ENCODE measurements around the gene NFIB. TPM values are rescaled to one million over a fixed set of nuclear protein-coding genes. Genes with fewer than 3 reads are reported as not detected.

NFIB gene
- total RNA-seq, 2 donors from 2014 or later: 74.4 to 80.1 TPM

GRCh38 chr9:14119694-14120514 lies 194.0 kb downstream of the NFIB start:
- Histone ChIP-seq H3K4me3 (no peak overlapping the region), H3K36me3 (peaks cover 48% of the 10 kb centered on the region), H3K4me1 (no peaks in the 10 kb centered on the region), H3K27ac (no peak overlapping the region), H3K27me3 (no peaks in the 10 kb centered on the region), H3K9me3 (no peaks in the 10 kb centered on the region)
- TF ChIP-seq CTCF (IDR thresholded peaks at IDR 0.05): no peak
- no peak for DNase-seq (ENCODE audit: low spot score)

- H3K27me3 ChIP-seq: no peaks in the 10 kb centered on the region
- no peaks in the 10 kb centered on the region for H3K9me3 ChIP-seq
- TF ChIP-seq CTCF (IDR thresholded peaks at IDR 0.05): no peak
- peaks cover 44% of the 10 kb centered on the region for H3K36me3 ChIP-seq
- H3K4me3 ChIP-seq: no peak overlapping the region
- H3K27ac ChIP-seq: no peak overlapping the region
- no peak for DNase-seq (ENCODE audit: low spot score)
- H3K4me1 ChIP-seq: no peaks in the 10 kb centered on the region
Measured at GRCh38 chr9:14112226-14112625, 201.7 kb downstream of the NFIB start.

GRCh38 chr9:14111696-14112095 lies 202.2 kb downstream of the NFIB start:
- H3K36me3 ChIP-seq: peaks cover 44% of the 10 kb centered on the region
- H3K27ac ChIP-seq: no peak overlapping the region
- no peak overlapping the region for H3K4me3 ChIP-seq
- no peak for DNase-seq (ENCODE audit: low spot score)
- no peaks in the 10 kb centered on the region for H3K27me3 ChIP-seq
- H3K9me3 ChIP-seq: no peaks in the 10 kb centered on the region
- TF ChIP-seq CTCF (IDR thresholded peaks at IDR 0.05): no peak
- H3K4me1 ChIP-seq: no peaks in the 10 kb centered on the region

- TF ChIP-seq CTCF (IDR thresholded peaks at IDR 0.05): no peak
- Histone ChIP-seq H3K27me3 (no peaks in the 10 kb centered on the region), H3K36me3 (peaks cover 21% of the 10 kb centered on the region), H3K4me3 (no peak overlapping the region), H3K27ac (no peak overlapping the region), H3K4me1 (no peaks in the 10 kb centered on the region), H3K9me3 (no peaks in the 10 kb centered on the region)
- DNase-seq (ENCODE audit: low spot score): no peak
Measured at GRCh38 chr9:14107977-14108376, 206.0 kb downstream of the NFIB start.

- no peaks in the 10 kb centered on the region for H3K9me3 ChIP-seq
- H3K27ac ChIP-seq: no peak overlapping the region
- H3K27me3 ChIP-seq: no peaks in the 10 kb centered on the region
- no peak for TF ChIP-seq CTCF (IDR thresholded peaks at IDR 0.05)
- peaks cover 16% of the 10 kb centered on the region for H3K36me3 ChIP-seq
- DNase-seq (ENCODE audit: low spot score): no peak
- no peaks in the 10 kb centered on the region for H3K4me1 ChIP-seq
- H3K4me3 ChIP-seq: no peak overlapping the region
Measured at GRCh38 chr9:14107495-14107894, 206.4 kb downstream of the NFIB start.

GRCh38 chr9:14106699-14107098 lies 207.2 kb downstream of the NFIB start:
- H3K9me3 ChIP-seq: no peaks in the 10 kb centered on the region
- TF ChIP-seq CTCF (IDR thresholded peaks at IDR 0.05): no peak
- peaks cover 8% of the 10 kb centered on the region for H3K36me3 ChIP-seq
- H3K27me3 ChIP-seq: no peaks in the 10 kb centered on the region
- no peak for DNase-seq (ENCODE audit: low spot score)
- H3K4me3 ChIP-seq: no peak overlapping the region
- H3K4me1 ChIP-seq: no peaks in the 10 kb centered on the region
- H3K27ac ChIP-seq: no peak overlapping the region
